Kidney capillary endothelial cell (primary cell): ENCODE data around the gene HSPB7.
"Not testable (repeated sequence)": the region's sequence is repeated elsewhere in the genome, so short reads cannot be mapped to it uniquely, and the experiment has no call there.

ENCODE experiments used
- DNase-seq: peaks from one replicate; pipeline ENCODE4 v3.0.0-alpha.2; 2018; ENCODE audit warnings: low spot score

The HSPB7 gene

DNA sequence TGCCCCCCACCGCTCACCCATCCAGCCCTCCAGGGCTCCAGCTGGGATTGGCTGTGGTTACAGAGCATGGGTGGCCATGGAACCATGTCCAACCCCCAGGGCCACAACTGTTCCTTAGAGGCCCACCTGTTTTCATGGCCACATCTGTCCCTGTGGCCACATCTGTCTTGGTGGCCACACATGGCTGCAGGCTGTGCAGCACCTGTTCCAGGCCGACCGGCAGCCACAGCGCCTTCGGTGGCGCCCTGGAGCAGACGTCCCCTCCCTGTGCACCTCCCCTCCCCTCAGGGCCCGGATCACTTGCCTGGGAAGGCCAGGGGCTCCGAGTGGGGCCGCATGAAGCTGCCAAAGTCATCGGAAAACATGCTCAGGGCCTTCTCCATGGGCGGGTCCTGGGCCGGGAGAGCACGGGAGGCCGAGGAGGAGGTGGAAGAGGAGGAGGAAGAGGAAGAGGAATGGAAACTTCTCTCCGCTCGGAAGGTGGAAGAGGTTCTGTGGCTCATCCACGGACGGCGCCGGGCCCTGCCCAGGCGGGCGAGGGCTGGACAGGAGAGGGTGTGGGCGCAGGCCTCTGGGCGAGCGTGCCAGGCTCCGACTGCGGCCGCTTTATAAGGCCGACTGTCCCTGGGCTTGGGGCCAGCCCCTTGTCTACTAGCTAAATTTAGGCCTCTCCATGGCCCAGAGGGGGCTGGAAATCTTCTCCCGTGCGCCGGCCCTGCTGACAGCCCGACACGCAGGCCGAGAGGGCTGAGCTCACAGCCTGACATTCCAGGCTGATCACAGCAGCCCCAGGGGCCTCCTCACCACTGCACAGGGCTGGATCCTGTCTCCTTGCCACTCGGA lies at the start of gene HSPB7:
TSS of gene HSPB7 (minus strand) at position 583 of the 843 bp plus-strand sequence. CDS start at position 503, 80 bp downstream.
- no peak for DNase-seq

- DNase-seq, result no peak
These were observed 49.4 kb upstream of the HSPB7 start for GRCh38 chr1:16067127-16067768.

DNA sequence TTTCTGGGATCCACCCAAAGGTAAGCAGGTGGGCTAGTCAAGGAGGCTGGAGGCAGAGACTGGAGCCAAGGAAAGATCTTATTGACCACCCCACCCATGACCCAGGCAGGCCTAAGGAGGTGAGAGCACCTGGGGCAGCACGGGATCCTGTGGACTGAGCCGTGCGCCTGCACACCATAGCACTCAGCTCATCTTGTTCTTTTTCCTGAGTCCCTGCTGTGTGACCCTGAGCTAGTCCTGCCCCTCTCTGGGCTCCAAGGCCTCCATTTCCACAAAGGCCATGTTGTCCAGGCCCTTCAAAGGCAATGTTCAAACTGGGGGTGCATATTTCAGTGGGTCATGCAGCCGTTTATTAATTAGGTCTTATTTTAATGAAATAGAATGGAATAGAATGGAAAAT lies 48.4 kb upstream of the HSPB7 start:
- DNase-seq, result no peak

GRCh38 chr1:16065269-16065576 lies 47.4 kb upstream of the HSPB7 start:
- no peak for DNase-seq

DNA sequence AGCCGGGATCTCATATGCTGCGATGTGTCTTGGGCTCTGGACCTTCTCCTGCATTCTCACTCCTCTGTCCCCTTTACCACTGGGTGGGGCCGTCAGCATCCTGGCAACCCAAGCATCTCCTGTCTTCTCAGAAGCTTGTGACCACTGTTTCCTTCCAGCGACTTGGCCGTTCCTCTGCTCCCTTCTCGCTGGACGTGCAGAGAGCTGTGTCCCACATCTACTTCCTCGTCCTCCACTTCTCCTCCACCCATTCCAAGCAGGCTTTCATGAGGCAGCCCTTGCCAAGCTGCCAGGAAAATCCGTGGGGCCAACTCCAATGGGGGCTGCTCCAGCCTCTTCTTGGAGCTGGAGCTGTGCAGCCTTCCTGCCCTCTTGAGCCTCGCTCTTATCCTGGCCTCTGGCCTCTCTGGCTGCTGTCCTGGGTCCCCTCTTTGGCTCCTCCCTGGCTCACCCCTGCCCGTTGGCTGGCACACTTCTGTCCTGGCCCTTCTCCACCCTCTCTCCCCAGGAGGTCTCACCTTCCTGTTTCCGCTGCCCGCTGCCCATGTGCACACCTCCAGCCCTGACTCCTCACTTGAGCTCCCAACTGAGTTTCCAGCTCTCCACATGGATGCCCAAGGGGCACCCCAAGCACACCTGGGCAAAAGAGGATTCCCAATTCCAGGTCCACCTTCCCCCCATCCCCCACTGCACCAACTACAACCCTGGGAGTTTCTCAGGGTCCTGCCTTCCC lies 46.9 kb upstream of the HSPB7 start:
- no peak for DNase-seq

DNA sequence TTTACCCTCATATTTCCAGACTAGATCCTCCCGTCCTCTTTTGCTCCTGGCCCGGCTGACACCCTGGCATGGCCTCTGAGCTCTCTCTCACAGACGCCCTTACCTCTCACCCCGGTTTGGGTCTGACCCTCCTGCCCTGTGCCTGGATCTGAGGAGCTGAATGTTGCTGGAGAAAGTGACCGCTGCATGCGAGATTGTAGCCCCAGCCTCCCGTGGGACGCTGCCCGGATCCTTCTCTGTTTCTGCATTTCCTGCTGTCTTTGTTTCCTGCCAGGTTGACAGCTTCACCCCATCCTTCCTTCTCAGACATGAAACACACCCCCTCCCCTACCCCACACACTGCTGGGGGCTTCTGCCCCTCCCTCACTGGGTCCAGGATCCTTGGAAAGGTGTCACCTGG lies 46.1 kb upstream of the HSPB7 start:
- no peak for DNase-seq

DNA sequence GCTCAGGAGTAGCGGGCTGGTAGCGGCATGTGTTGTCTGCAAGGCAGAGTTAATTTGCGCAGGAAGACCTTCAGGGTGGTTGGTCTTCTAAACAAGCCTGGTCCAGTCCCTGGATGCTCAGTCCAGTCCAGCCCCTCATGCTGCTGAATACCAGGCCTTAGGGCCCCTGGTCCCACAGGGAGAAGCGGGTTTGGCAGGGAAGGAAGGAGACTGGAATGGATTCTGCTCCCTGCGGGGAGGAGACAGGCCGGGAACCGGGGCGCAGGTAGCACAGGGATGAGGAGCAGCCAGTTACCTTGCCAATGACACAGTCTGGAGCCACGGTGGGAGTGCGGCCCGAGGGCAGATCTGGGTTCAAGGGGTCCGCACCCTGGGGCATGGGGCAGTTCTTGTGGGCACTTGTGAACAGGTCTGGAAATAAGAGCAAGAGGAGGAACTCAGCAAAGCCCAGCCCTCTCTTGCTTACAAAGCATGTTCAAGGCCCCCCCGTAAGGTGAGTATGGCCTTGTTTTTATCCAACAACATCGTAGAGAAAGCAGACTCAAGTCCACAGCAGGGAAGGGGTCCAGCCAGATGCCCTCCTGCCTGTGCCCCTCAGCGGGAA lies 45.5 kb upstream of the HSPB7 start:
- no peak for DNase-seq

DNA sequence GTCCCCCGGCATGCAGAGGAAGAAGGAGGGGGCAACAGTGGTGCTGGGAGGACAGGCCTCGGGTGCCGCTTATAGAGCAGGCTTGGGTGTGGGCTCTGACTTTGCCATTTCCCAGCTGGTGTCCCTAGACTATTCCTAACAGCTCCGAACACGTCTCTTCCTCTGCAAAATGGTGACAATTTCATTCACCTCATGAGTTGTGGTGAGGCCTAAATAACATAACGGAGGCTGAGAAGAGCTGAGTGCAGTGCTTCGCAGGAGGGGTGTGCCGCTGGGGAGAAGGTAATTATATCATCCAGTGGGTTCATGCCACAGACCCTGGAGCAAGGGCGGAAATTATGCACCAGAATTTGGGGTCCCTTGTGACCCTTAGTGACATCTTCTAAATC lies 44.8 kb upstream of the HSPB7 start:
- not testable (repeated sequence) for DNase-seq

DNA sequence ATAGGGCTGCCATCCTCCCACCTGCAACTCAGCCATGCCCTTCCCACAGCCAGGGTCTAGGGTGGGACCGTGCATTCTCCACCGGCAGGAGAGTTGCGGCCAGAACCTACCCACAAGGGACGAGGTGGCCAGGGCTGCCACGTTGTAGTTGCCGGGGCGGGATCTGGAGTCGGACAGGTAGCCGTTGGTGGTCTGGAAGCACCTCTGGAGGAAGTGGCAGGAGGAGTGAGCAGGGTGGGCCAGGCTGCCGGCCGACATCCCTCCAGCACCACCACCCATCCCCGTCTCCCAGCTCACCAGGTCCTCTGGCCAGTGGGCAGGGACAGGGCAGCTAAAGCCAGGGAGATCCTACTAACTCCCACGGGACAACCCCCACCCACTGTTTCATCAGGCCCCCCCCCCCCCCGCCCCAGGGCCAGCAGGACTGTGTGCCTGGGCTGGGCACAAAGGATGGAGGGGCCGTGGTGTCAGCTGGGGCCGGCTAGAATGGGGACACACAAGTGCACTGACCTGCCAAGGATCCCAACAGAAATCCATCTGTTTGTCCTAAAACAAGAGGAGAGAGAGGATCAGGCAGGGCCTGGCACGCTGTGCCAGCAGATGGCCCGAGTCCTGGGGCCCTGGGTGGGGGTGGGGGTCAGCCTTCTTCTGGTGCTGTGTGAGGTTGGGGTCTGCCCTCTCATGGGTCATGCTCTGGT lies 44.3 kb upstream of the HSPB7 start:
- DNase-seq, result not testable (repeated sequence)

GRCh38 chr1:16061266-16061665 lies 43.4 kb upstream of the HSPB7 start:
- no peak for DNase-seq

GRCh38 chr1:16058394-16059120 lies 40.7 kb upstream of the HSPB7 start:
- not testable (repeated sequence) for DNase-seq

DNA sequence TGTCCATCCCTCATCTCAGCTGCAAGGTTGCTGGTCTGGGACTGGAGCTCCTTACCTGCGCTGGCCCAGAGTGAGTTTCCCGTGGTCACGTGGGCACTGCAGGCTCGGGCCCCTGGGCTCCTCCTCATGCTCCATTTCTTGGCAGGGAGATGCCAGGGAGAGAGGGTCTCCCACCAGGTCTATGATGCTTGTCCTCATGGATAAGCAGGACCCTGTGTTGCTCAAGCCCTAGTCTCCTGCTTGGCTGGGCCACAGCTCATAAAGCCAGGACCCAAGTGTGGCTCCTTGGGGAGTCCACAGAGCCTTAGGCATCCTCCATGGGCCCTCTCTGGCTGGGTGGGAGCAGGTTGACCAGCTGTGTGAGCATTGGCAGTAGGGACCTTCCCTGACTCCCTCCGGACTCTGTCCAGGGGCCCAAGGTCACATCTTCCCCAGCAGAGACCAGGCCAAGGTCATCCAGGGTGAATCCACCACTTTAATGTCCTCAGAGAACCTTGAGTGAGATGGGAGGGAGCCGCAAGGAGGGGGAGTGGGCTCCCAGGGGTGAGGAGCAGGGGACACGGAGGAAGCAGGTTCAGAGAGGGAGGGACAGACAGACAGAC lies 39.6 kb upstream of the HSPB7 start:
- not testable (repeated sequence) for DNase-seq

GRCh38 chr1:16056521-16056912 lies 38.7 kb upstream of the HSPB7 start:
- DNase-seq, result not testable (repeated sequence)

GRCh38 chr1:16055613-16056520 lies 38.0 kb upstream of the HSPB7 start:
- no peak for DNase-seq

GRCh38 chr1:16054598-16055540 lies 37.0 kb upstream of the HSPB7 start:
- no peak for DNase-seq

- DNase-seq, result no peak
These were observed 36.1 kb upstream of the HSPB7 start for GRCh38 chr1:16053781-16054502.

- DNase-seq, result not testable (repeated sequence)
These were observed 34.1 kb upstream of the HSPB7 start for GRCh38 chr1:16051949-16052348.

GRCh38 chr1:16051039-16051438 lies 33.2 kb upstream of the HSPB7 start:
- DNase-seq, result no peak
